ENCODE measurements around the gene TMEM8B.

GRCh38 chr9:35905051-35905781 lies 76.2 kb downstream of the TMEM8B start:
- TF ChIP-seq CTCF (IDR thresholded peaks at IDR 0.05 in 2 of 3, conservative IDR thresholded peaks at IDR 0.05 in 1 of 3; ENCODE audit: control insufficient read depth in 2 of 3, extremely low read depth in 1 of 3, insufficient read depth in 1 of 3, low read depth in 3 of 3, low read length in 3 of 3) (no peak), FOS (IDR thresholded peaks at IDR 0.05; ENCODE audit: borderline replicate concordance, extremely low read depth, insufficient read length) (no peak), IRF3 (IDR thresholded peaks at IDR 0.05) (no peak), TAF1 (IDR thresholded peaks at IDR 0.05; ENCODE audit: borderline replicate concordance, low read depth, low read length) (no peak), JUNB (IDR thresholded peaks at IDR 0.05) (no peak), HDGF (IDR thresholded peaks at IDR 0.05) (no peak), GABPA (IDR thresholded peaks at IDR 0.05; ENCODE audit: low read depth) (no peak), SREBF1 (IDR thresholded peaks at IDR 0.05; ENCODE audit: low read length) (no peak), JUND (IDR thresholded peaks at IDR 0.05; ENCODE audit: low read depth, low read length) (no peak), RAD21 (IDR thresholded peaks at IDR 0.05; ENCODE audit: insufficient read depth, low read depth, low read length) (no peak)

Data from GM12878 (cell line).